ENCODE data around the gene FLT1.

FLT1 gene

DNA sequence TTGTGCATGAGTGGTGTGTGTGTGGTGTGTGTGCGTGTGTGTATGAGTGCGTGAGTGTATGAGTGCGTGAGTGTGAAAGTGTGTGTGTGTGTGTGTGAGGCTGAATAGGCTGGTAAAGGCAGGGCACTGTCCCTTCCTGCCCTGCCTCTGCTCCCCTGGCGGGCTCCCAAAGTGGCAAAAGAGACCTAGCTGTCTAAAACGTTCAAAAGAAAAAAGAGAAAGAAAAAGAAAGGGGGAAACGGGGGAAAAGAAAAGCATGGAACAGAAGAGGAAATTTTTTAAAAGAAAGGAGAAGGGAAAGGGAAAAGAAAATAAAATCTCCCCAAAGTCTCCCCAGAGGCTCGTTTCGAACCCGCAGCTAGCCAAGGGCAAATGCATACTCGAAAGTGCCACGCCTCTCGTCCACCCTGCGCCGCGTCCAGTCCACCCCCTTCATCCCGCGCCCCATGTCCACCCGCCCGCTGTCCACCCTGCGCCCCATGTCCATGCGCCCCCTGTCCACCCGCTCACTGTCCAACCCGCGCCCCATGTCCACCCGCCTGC, 37.0 kb upstream of the FLT1 start:
- H3K4me3 Mint-ChIP-seq: no peak overlapping the region
- no peaks in the 10 kb centered on the region for H3K9me3 Mint-ChIP-seq (ENCODE audit: low read depth)
- no peak overlapping the region for H3K27ac Mint-ChIP-seq
- no peaks in the 10 kb centered on the region for H3K36me3 Mint-ChIP-seq
- H3K4me1 Mint-ChIP-seq (ENCODE audit: low read depth): no peaks in the 10 kb centered on the region
- peaks cover 20% of the 10 kb centered on the region for H3K27me3 Mint-ChIP-seq

DNA sequence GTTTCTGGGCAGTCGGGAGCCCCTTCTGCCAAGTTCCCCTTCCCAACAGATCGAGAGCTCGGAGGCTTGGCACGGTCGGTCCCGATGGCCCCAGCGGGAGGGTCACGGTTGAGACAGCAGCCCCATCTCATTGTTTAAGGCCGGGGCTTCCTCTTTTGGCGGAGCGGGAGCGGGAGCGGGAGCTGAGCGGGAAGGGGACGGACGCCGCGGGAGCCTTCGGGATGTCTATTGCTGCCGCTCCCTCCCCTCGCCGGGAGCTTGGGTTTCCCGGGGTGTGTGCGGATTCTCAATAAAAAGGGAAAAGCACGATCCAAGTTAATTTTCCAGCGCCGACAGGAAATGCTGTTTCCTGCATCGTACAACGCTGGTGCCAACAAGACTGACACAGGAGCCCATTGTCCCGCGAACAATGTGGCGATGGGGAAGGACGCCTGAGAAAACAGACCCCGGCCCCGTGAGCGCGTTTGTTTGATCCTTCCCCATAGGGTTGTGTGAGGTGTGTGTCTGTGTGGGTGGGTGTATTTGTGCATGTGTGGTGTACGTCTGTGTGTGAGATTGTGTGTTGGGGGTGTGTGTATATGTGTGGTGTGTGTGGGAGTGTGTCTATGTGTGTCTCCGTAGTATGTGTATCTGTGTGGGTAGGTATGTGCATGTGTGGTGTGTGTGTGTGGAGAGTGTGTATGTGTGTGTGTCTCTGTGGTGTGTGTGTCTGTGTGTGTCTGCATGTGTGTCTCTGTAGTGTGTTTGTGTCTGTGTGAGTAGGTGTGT, 36.3 kb upstream of the FLT1 start:
- no peaks in the 10 kb centered on the region for H3K9me3 Mint-ChIP-seq (ENCODE audit: low read depth)

DNA sequence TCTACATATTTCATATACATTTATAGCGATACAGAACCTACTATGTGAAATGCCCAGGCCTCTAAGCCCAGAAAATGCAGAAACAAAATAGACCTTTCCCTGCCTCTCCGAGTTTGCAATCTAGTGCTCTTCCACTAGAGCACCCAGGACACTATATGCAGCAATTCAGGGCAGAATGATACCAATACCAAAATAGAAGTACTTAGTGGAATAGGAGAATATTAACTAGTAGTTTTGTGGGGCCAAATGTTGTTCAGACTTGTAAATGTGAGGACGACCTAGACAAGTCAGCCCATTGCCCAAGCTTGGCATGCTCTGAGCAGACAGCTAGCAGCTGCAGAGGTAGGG, 35.8 kb upstream of the FLT1 start:
- H3K36me3 Mint-ChIP-seq: no peaks in the 10 kb centered on the region

More for the DNA sequence above, 36.3 kb upstream of the FLT1 start:
- peaks cover 20% of the 10 kb centered on the region for H3K27me3 Mint-ChIP-seq
- no peaks in the 10 kb centered on the region for H3K36me3 Mint-ChIP-seq
- H3K4me1 Mint-ChIP-seq (ENCODE audit: low read depth): no peaks in the 10 kb centered on the region
- H3K27ac Mint-ChIP-seq: no peak overlapping the region
- H3K4me3 Mint-ChIP-seq: no peak overlapping the region

DNA sequence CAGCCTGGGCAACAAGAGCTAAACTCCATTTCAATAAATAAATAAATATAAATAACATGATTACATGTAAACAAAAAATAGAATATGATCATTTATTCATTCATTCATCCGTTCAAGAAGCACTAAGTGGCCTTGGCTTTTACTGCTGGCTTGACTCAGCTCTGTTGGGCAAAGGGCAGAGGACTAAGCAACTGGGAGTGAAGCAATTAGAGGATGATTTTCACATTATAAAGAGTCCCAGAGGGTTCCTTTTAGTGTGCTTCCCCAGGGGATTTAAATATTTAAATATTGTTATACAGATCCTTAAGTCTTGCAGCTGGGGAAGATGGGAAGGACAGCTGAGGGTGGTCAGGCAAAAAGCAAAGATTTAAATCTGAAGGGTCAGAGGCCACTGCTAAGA, 34.9 kb upstream of the FLT1 start:
- no peaks in the 10 kb centered on the region for H3K9me3 Mint-ChIP-seq (ENCODE audit: low read depth)
- peaks cover 22% of the 10 kb centered on the region for H3K27me3 Mint-ChIP-seq
- no peaks in the 10 kb centered on the region for H3K4me1 Mint-ChIP-seq (ENCODE audit: low read depth)
- H3K4me3 Mint-ChIP-seq: no peak overlapping the region
- H3K27ac Mint-ChIP-seq: no peak overlapping the region
- no peaks in the 10 kb centered on the region for H3K36me3 Mint-ChIP-seq

More for the DNA sequence above, 35.8 kb upstream of the FLT1 start:
- Mint-ChIP-seq H3K4me3 (no peak overlapping the region), H3K27ac (no peak overlapping the region), H3K27me3 (peaks cover 23% of the 10 kb centered on the region), H3K9me3 (ENCODE audit: low read depth) (no peaks in the 10 kb centered on the region), H3K4me1 (ENCODE audit: low read depth) (no peaks in the 10 kb centered on the region)

DNA sequence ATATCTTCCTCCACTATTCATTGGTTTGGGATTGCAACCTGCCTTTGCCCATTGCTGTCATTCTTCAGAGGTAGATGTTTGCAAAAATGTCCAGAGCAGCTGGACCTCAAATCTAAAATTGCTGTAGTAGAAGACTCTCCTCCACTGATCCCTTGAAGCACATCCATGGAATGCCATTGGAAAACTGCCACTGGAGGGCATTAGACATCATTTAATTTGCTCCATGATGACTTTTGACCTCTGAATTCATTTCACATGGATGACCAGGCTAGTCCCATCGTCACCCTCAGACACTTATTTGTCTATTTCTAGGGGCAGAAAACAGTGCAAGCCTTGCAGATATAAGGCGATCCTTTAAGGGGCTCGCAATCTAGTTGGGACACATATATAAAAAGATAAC, 33.9 kb upstream of the FLT1 start:
- Mint-ChIP-seq H3K4me1 (ENCODE audit: low read depth) (peaks cover 1% of the 10 kb centered on the region), H3K27ac (no peak overlapping the region), H3K9me3 (ENCODE audit: low read depth) (no peaks in the 10 kb centered on the region), H3K27me3 (peaks cover 19% of the 10 kb centered on the region), H3K4me3 (no peak overlapping the region), H3K36me3 (no peaks in the 10 kb centered on the region)

DNA sequence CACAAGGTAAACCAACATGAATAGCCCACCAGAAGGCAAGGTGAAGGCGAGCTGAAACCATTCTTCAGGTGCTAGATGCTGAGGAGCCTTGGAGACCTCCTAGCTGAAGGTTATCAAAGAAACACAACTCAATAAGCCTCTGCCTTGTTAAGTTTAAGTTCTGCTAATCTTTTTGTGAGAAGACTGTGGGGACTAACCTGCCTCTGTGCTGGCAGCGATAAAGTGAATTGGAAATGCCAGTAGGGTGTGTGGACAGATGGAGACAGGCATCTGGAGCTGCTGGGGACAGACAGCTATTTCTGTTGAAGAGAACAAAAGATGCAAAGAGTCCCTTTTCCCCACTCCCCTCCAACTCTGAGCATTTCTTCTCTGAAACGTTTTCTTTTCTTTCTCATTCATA, 33.5 kb upstream of the FLT1 start:
- H3K27ac Mint-ChIP-seq: no peak overlapping the region
- peaks cover 1% of the 10 kb centered on the region for H3K4me1 Mint-ChIP-seq (ENCODE audit: low read depth)
- H3K27me3 Mint-ChIP-seq: peaks cover 17% of the 10 kb centered on the region

DNA sequence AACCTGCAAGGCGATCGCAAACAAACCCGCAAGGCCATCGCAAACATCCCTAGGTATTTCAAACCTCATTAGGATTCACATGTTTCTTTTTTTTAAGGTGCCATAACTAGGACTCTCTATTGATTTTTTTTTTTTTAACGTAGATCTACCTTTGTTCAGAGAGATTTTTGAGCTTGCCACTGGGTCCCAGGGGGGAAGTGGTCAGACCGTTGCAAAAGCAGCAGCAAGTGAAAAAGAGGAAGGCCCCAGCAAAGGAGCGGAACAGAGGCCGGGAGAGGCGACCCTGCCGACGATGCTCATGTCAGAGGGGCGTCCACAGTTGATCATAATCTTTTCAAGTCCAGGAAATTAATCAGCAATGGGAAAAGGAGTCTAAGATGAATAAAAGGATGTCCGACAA, 32.7 kb upstream of the FLT1 start:
- Mint-ChIP-seq H3K27ac (no peak overlapping the region), H3K36me3 (no peaks in the 10 kb centered on the region), H3K27me3 (peaks cover 12% of the 10 kb centered on the region), H3K9me3 (ENCODE audit: low read depth) (no peaks in the 10 kb centered on the region), H3K4me1 (ENCODE audit: low read depth) (peaks cover 1% of the 10 kb centered on the region), H3K4me3 (no peak overlapping the region)

More for the DNA sequence above, 33.5 kb upstream of the FLT1 start:
- Mint-ChIP-seq H3K9me3 (ENCODE audit: low read depth) (no peaks in the 10 kb centered on the region), H3K4me3 (no peak overlapping the region), H3K36me3 (no peaks in the 10 kb centered on the region)

DNA sequence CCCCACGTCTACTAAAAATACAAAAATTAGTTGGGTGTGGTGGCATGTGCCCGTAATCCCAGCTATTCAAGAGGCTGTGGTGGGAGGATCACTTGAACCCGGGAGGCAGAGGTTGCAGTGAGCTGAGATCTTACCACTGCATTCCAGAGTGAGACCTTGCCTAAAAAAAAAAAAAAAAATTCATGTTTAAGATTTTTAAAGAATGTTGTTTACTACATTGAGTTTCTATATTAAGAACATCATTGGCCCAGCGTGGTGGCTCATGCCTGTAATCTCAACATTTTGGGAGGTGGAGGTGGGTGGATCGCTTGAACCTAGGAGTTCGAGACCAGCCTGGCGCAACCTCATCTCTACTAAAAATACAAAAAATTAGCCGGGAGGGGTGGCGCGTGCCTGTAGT, 31.9 kb upstream of the FLT1 start:
- Mint-ChIP-seq H3K27ac (no peak overlapping the region), H3K4me1 (ENCODE audit: low read depth) (peaks cover 1% of the 10 kb centered on the region), H3K4me3 (no peak overlapping the region), H3K36me3 (no peaks in the 10 kb centered on the region), H3K27me3 (peaks cover 16% of the 10 kb centered on the region), H3K9me3 (ENCODE audit: low read depth) (no peaks in the 10 kb centered on the region)

DNA sequence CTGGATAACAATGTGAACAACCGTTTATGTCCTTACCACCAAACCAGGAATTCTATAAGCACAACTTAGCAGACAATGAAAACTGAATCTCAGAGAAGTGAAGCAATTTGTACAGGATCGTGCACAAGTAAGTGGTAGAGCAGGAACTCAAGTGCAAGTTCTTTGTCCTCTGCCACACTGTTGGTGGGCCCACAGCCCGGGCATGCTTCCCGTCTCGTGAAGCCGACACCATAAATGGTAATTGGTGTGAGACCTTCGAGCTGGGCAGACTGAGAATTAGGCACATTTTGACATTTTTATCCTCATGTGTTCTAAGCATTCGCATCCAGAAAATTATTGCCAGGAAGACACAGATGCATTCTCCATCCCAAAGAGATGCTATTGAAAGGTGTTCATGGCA, 27.9 kb upstream of the FLT1 start:
- peaks cover 1% of the 10 kb centered on the region for H3K4me1 Mint-ChIP-seq (ENCODE audit: low read depth)
- H3K27ac Mint-ChIP-seq: no peak overlapping the region
- no peaks in the 10 kb centered on the region for H3K36me3 Mint-ChIP-seq
- H3K27me3 Mint-ChIP-seq: peaks cover 16% of the 10 kb centered on the region
- H3K9me3 Mint-ChIP-seq (ENCODE audit: low read depth): no peaks in the 10 kb centered on the region
- no peak overlapping the region for H3K4me3 Mint-ChIP-seq

DNA sequence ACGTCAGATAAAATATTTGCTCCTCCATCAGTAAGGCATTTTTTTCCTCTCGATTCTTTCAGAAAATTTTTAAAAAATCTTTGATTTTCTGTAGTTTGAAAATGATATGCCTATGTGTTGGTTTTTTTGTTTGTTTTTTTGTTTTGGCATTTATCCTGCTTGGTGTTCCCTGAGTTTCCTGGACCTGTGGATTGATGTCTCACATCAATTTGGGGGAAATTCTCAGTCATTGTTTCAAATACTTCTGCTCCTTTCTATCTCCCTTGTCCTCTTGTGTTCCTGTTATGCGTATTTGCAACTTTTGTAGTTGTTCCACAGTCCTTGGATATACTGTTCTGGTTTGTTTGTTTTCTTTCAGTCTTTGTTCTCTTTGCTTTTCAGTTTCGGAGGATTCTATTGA, 18.8 kb upstream of the FLT1 start:
- no peak overlapping the region for H3K4me3 Mint-ChIP-seq
- no peaks in the 10 kb centered on the region for H3K9me3 Mint-ChIP-seq (ENCODE audit: low read depth)
- H3K4me1 Mint-ChIP-seq (ENCODE audit: low read depth): no peaks in the 10 kb centered on the region
- no peaks in the 10 kb centered on the region for H3K36me3 Mint-ChIP-seq
- H3K27me3 Mint-ChIP-seq: peaks cover 8% of the 10 kb centered on the region
- H3K27ac Mint-ChIP-seq: no peak overlapping the region

DNA sequence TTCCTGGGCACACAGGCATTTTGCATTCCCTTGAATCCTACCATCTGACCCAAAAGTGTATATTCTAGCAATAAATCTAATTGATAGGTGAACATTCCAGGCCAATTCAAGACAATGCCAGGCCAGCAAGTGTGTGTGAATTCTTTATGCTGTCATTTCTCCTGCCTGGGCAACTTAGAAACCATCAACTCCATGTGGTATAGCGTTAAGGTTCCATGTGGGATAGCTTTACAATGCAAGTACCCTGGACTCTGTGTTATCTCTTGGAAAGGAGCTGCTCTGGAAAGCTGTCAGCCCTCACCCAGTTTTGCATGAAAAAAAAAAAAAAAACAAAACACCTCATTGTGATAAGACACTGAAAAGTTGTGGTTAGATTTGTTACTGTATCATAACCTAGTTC, 15.6 kb upstream of the FLT1 start:
- H3K36me3 Mint-ChIP-seq: no peaks in the 10 kb centered on the region
- H3K4me3 Mint-ChIP-seq: no peak overlapping the region
- H3K27me3 Mint-ChIP-seq: peaks cover 1% of the 10 kb centered on the region
- H3K9me3 Mint-ChIP-seq (ENCODE audit: low read depth): no peaks in the 10 kb centered on the region
- H3K4me1 Mint-ChIP-seq (ENCODE audit: low read depth): peaks cover 4% of the 10 kb centered on the region
- no peak overlapping the region for H3K27ac Mint-ChIP-seq

DNA sequence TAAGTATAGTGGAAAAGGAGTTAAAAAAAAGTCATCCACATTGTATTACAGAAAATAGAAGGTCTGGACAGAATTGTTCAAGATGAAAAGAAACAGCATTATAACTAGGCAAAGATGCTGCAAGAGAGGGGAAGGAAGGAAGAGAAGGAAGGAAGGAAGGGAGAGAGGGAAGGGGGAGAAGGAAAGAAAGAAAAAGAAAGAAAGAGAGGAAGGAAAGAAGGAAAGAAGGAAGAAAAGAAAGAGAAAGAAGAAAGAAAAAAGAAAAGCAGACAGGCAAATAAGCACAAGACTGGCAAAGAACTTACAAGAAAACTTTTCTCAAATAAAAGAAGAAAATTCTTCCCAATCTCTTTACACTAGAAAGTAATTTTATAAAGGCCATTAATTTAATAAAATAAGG, 15.1 kb upstream of the FLT1 start:
- Mint-ChIP-seq H3K36me3 (no peaks in the 10 kb centered on the region), H3K9me3 (ENCODE audit: low read depth) (no peaks in the 10 kb centered on the region), H3K4me3 (no peak overlapping the region), H3K4me1 (ENCODE audit: low read depth) (peaks cover 9% of the 10 kb centered on the region), H3K27me3 (peaks cover 1% of the 10 kb centered on the region), H3K27ac (no peak overlapping the region)

DNA sequence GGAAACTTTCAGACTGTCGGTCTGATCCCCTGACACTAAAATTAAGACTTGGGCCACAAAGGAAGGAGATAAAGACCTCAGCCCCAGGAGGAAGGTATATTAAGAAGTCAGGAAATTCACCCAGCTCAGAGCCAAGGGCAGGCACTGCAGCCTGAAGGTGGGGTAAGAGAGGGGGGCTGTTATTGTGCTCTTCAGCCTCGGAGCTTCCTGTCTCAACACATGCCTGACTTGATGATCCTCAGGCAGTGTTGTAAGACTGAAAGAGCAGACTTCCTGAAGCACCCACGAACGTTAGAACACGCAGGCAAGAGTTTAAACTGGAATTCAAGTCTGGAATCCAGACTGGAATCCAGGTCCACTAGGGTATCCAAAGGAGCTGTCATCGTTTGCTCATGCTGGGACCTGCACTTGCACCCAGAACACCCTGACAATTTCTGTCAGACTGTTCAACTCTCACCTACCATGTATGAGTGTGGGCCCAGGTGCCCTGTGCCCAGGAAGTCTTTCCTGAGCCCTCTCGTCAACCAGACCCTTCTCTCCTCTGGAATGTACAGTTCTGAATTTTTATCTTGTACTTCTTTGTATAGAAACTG, 10.7 kb upstream of the FLT1 start:
- Mint-ChIP-seq H3K36me3 (no peaks in the 10 kb centered on the region), H3K9me3 (ENCODE audit: low read depth) (no peaks in the 10 kb centered on the region), H3K4me1 (ENCODE audit: low read depth) (peaks cover 9% of the 10 kb centered on the region), H3K27me3 (no peaks in the 10 kb centered on the region), H3K27ac (peak overlapping the region; percentile 62), H3K4me3 (no peak overlapping the region)

DNA sequence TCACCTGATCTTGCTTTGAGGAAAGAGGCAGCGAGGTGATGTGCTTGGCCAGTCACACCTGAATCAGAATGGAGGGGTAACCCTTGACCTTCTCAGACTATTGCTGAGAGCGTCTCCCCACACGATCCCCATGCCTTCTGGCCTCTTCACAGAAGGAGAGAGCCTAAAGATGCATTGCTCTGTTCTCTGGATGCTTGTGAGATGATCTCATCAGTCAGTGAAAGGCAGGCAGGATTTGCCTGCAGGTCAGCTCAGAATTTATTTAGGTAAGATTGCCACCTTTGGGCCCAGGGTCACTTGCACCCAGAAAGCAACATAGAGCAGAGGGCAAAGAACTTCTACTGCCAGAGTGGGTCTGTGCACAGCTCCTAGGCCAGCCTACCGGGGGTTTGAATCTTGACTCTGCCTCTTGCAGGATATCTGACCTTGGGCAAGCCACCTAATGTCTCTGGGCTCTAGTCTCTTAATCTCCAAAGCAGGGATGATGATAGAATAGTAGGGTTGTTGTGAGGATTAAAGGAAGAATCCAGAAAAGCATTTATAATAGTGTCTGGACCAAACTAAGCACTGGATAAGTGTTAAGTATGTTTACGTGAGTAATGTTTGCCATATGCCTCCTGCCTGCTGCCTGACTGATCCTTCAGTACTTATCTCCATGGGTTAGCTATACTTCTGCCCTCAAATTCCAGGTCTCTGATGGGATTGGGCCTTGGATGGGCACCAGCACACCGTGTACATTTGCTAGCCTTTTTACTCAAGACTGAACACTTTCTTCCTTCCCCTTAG, 8.4 kb upstream of the FLT1 start:
- no peaks in the 10 kb centered on the region for H3K9me3 Mint-ChIP-seq (ENCODE audit: low read depth)

DNA sequence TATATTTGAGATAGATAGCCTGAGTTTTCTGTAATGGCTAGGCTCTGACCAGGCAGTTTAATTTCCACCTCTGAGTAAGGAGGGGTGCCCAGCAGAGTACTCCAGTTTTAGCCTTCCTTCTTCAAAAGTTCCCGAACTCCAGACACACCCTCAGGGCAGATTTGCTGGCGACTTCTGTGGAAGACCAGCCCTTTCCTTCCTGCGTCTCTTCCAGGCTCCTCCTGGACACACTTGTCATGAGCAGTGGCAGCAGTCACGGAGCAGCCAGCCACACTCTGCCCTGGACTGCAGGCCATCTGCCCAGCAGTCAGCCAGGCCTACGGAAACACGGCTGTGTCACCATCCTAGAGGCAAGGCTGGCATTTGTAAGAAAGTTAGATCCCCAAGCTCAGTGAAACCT, 6.6 kb upstream of the FLT1 start:
- Mint-ChIP-seq H3K36me3 (no peaks in the 10 kb centered on the region), H3K4me3 (no peak overlapping the region)

More for the DNA sequence above, 8.4 kb upstream of the FLT1 start:
- Mint-ChIP-seq H3K27me3 (no peaks in the 10 kb centered on the region), H3K4me3 (no peak overlapping the region), H3K27ac (no peak overlapping the region), H3K4me1 (ENCODE audit: low read depth) (peaks cover 9% of the 10 kb centered on the region), H3K36me3 (no peaks in the 10 kb centered on the region)

More for the DNA sequence above, 6.6 kb upstream of the FLT1 start:
- peaks cover 14% of the 10 kb centered on the region for H3K4me1 Mint-ChIP-seq (ENCODE audit: low read depth)
- H3K9me3 Mint-ChIP-seq (ENCODE audit: low read depth): no peaks in the 10 kb centered on the region
- H3K27ac Mint-ChIP-seq: no peak overlapping the region
- no peaks in the 10 kb centered on the region for H3K27me3 Mint-ChIP-seq
